ENCODE results near the gene ETV7.

The ETV7 gene

DNA sequence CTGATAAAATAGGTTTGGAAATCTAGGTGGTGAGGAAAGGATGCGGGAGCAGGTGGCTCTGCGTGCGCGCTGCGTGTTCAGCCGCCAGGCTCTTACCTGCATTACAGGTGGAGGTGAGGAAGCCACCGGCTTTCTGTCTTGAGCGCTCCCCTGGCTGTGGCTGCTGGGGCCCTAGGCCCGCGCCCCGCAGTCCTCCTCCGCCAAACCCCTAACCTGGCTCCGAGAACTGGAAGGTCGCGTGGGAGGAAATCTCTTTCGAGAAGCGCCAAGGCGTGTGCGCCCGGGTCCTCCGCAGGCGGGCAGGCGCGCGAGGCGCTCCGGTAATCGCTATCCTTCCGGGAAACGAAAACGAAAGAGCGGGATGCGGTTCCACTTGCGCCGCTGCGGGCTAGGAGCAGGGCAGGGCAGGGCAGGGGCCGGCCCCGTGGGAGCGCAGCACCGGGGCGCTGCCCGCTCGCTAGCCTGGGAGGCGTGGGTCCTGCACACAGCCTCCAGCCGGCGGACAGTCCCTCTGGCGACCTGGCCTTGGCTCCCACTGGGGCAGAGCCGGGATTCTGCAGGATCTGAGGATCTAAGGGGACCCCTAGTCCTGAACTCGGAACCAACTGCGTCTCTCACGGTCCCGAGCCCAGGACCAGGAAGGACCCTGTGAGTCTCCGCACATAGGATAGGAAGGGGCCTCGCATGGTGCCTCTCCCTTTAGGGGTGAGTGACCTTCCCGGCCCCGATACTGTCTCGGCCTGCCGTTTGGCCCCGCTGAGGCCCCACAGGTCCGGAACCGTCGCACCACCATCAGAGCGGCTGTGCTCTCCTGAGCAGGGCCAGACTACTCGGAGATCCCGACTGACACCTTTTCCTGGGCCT lies at the start of gene ETV7:
Gene ETV7, minus strand, starts transcription at position 230 of the 864 bp plus-strand sequence. Its CDS starts 128 bp downstream, at position 102.
- H3K79me2 ChIP-seq (ENCODE audit: insufficient read depth, low read length), result no peaks in the 10 kb centered on the region
- peak within 1 kb of the TSS; percentile 63; the same call in 1 of the 2 replicates for H2AFZ ChIP-seq (ENCODE audit: low read length)
- H3K4me3 ChIP-seq (ENCODE audit: low read length, poor library complexity, severe bottlenecking), result no peak within 1 kb of the TSS
- H3K27me3 ChIP-seq (ENCODE audit: insufficient read depth, low read length, poor library complexity, severe bottlenecking), result no peaks in the 10 kb centered on the region
- no peaks in the 10 kb centered on the region for H3K36me3 ChIP-seq (ENCODE audit: insufficient read depth, low read length)
- H3K9me2 ChIP-seq (replicated peaks; ENCODE audit: low read depth, low read length), result no peaks in the 10 kb centered on the region
- H3K4me1 ChIP-seq (ENCODE audit: insufficient read depth, low read length, poor library complexity, severe bottlenecking), result no peaks in the 10 kb centered on the region
- no peaks in the 10 kb centered on the region for H4K20me1 ChIP-seq (ENCODE audit: insufficient read depth, low read length, poor library complexity, severe bottlenecking)
- H3K4me2 ChIP-seq (ENCODE audit: low read depth, low read length, poor library complexity, severe bottlenecking), result no peak within 1 kb of the TSS
- no peaks in the 10 kb centered on the region for H3K9me3 ChIP-seq (ENCODE audit: insufficient read depth, low read depth, low read length)
- TF ChIP-seq EZH2phosphoT487 (IDR thresholded peaks at IDR 0.05; ENCODE audit: borderline replicate concordance), result no peak
- TF ChIP-seq, protein P1, sequence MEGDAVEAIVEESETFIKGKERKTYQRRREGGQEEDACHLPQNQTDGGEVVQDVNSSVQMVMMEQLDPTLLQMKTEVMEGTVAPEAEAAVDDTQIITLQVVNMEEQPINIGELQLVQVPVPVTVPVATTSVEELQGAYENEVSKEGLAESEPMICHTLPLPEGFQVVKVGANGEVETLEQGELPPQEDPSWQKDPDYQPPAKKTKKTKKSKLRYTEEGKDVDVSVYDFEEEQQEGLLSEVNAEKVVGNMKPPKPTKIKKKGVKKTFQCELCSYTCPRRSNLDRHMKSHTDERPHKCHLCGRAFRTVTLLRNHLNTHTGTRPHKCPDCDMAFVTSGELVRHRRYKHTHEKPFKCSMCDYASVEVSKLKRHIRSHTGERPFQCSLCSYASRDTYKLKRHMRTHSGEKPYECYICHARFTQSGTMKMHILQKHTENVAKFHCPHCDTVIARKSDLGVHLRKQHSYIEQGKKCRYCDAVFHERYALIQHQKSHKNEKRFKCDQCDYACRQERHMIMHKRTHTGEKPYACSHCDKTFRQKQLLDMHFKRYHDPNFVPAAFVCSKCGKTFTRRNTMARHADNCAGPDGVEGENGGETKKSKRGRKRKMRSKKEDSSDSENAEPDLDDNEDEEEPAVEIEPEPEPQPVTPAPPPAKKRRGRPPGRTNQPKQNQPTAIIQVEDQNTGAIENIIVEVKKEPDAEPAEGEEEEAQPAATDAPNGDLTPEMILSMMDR (conservative IDR thresholded peaks at IDR 0.05; ENCODE audit: low read length), result no peak
- H3F3A ChIP-seq (ENCODE audit: low read depth), result no peaks in the 10 kb centered on the region
- no peak within 1 kb of the TSS for H3K9ac ChIP-seq (ENCODE audit: low read depth, low read length, poor library complexity, severe bottlenecking)

DNA sequence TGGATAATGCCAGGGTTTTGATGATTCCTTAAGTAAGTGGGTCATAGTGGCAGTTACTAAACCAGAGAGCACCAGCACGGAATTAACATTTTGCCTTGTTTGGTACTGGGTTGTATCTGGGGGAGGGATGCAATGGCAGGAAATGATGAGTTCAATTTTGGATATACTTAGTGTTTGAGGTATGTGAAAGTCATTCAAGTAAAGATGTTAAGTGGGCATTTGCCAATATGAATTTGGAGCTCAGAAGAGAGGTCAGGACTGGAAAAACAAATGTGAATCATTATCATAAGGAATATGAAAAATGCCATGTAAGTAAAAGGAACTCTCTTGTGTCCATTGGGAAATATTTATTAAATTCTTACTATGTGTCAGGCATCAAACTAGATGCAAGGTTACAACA lies 49.0 kb upstream of the ETV7 start:
- Histone ChIP-seq H4K20me1 (ENCODE audit: insufficient read depth, low read length, poor library complexity, severe bottlenecking) (no peaks in the 10 kb centered on the region), H2AFZ (ENCODE audit: low read length) (no peak overlapping the region), H3K9me3 (ENCODE audit: insufficient read depth, low read depth, low read length) (no peaks in the 10 kb centered on the region), H3K27me3 (ENCODE audit: insufficient read depth, low read length, poor library complexity, severe bottlenecking) (no peaks in the 10 kb centered on the region), H3K9ac (ENCODE audit: low read depth, low read length, poor library complexity, severe bottlenecking) (no peak overlapping the region), H3K4me3 (ENCODE audit: low read length, poor library complexity, severe bottlenecking) (no peak overlapping the region), H3K4me1 (ENCODE audit: insufficient read depth, low read length, poor library complexity, severe bottlenecking) (peaks cover 7% of the 10 kb centered on the region), H3K36me3 (ENCODE audit: insufficient read depth, low read length) (no peaks in the 10 kb centered on the region), H3K9me2 (replicated peaks; ENCODE audit: low read depth, low read length) (no peaks in the 10 kb centered on the region), H3K4me2 (ENCODE audit: low read depth, low read length, poor library complexity, severe bottlenecking) (no peak overlapping the region), H3F3A (ENCODE audit: low read depth) (no peaks in the 10 kb centered on the region), H3K79me2 (ENCODE audit: insufficient read depth, low read length) (no peaks in the 10 kb centered on the region)
- no peak for TF ChIP-seq EZH2phosphoT487 (IDR thresholded peaks at IDR 0.05; ENCODE audit: borderline replicate concordance)
- TF ChIP-seq, protein P1 (conservative IDR thresholded peaks at IDR 0.05; ENCODE audit: low read length), result no peak

DNA sequence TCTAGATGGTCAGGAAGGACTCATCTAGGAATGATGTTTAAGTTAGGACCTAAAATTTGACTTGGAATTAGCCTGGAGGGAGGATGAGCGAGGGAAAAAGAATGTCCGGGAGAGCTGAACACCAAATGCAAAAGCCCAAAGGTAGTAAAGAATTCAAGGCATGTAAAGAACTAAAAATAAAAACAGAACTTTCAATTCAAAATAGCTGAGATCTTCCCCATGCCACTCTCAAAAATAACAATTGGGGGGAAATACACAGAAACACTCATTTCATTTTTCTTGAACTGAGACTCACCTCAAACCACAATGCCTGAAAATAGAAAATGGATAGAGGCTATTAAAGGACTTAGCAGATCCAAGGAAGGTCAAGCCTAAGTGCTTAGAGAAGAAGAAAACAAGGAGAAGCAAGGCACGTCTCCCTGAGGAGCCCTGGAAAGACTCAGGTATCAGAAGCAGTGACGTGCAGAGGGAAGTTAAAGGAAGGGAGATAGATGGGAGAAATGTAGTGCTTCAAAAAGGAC lies 44.7 kb upstream of the ETV7 start:
- Histone ChIP-seq H3K79me2 (ENCODE audit: insufficient read depth, low read length) (no peaks in the 10 kb centered on the region), H3K4me1 (ENCODE audit: insufficient read depth, low read length, poor library complexity, severe bottlenecking) (no peaks in the 10 kb centered on the region), H3K27me3 (ENCODE audit: insufficient read depth, low read length, poor library complexity, severe bottlenecking) (no peaks in the 10 kb centered on the region), H3K36me3 (ENCODE audit: insufficient read depth, low read length) (no peaks in the 10 kb centered on the region), H3F3A (ENCODE audit: low read depth) (no peaks in the 10 kb centered on the region), H2AFZ (ENCODE audit: low read length) (no peak overlapping the region), H3K9ac (ENCODE audit: low read depth, low read length, poor library complexity, severe bottlenecking) (no peak overlapping the region), H3K4me2 (ENCODE audit: low read depth, low read length, poor library complexity, severe bottlenecking) (no peak overlapping the region), H3K9me2 (replicated peaks; ENCODE audit: low read depth, low read length) (no peaks in the 10 kb centered on the region), H4K20me1 (ENCODE audit: insufficient read depth, low read length, poor library complexity, severe bottlenecking) (no peaks in the 10 kb centered on the region), H3K9me3 (ENCODE audit: insufficient read depth, low read depth, low read length) (no peaks in the 10 kb centered on the region), H3K4me3 (ENCODE audit: low read length, poor library complexity, severe bottlenecking) (no peak overlapping the region)
- TF ChIP-seq EZH2phosphoT487 (IDR thresholded peaks at IDR 0.05; ENCODE audit: borderline replicate concordance), result no peak
- TF ChIP-seq, protein P1 (conservative IDR thresholded peaks at IDR 0.05; ENCODE audit: low read length), result no peak

All from Loucy (cell line).